Prostate gland (tissue), 2 donors: Measurements from ENCODE around the gene XPNPEP1. TPM values are rescaled to one million over a fixed set of nuclear protein-coding genes. Genes with fewer than 3 reads are reported as not detected.

Experiments used
- DNase-seq: peaks from one replicate; pipeline ENCODE4 v3.0.0-alpha.2; 2019; ENCODE audit warnings: low spot score
- H3K27ac ChIP-seq, 2 donors: fragments of 200-600 bp; sonication (generic); 2 replicates each; pipeline ENCODE4 v1.5.1; 2017 to 2019
- H3K27me3 ChIP-seq: fragments of 200-600 bp; sonication (generic); replicated peaks from 2 replicates; pipeline ENCODE4 v1.5.1; 2019; ENCODE audit not compliant: insufficient read depth
- H3K36me3 ChIP-seq, 2 donors: fragments of 200-600 bp; sonication (generic); 1 replicate in 1 of 2; 2 replicates in 1 of 2; pipeline versions ENCODE4 v1.5.1 to v1.8.1; 2017 to 2019
- H3K4me1 ChIP-seq: fragments of 200-600 bp; sonication (generic); replicated peaks from 2 replicates; pipeline ENCODE4 v1.5.1; 2019
- H3K4me3 ChIP-seq, 2 donors: fragments of 200-600 bp; sonication (generic); 2 replicates each; pipeline ENCODE4 v1.5.1; 2017 to 2019
- H3K9me3 ChIP-seq: fragments of 200-600 bp; sonication (generic); 2 replicates; pipeline ENCODE4 v1.5.1; 2017
- CTCF ChIP-seq, 4 experiments: fragments of 200-600 bp in 2 of 4; fragments of 450-650 bp in 2 of 4; sonication (generic) in 2 of 4; IDR thresholded peaks; 1 replicate in 3 of 4; 2 replicates in 1 of 4; pipeline ENCODE4 v1.5.1; 2016 to 2019; ENCODE audit warnings: antibody characterized with exemption in 4 of 4, mild to moderate bottlenecking in 2 of 4, moderate library complexity in 2 of 4
- POLR2A ChIP-seq: fragments of 450-650 bp; IDR thresholded peaks from one replicate; pipeline ENCODE4 v1.6.1; 2016; ENCODE audit warnings: antibody characterized with exemption, mild to moderate bottlenecking
- POLR2AphosphoS5 ChIP-seq: sonication (generic); formaldehyde crosslinking; IDR thresholded peaks from one replicate; pipeline ENCODE4 v1.6.1; 2017; ENCODE audit warnings: antibody characterized with exemption
- WGBS: methylation state at CpG from one replicate; pipeline ENCODE4 v1.1.5; 2018; 5-methylcytosine and 5-hydroxymethylcytosine counted together
- intact Hi-C: fragments of 100-400 bp; cut with DNase I; formaldehyde crosslinking; loops from one replicate; pipeline ENCODE4 v1.14.2; 2022
- small RNA-seq, 2 donors: library from RNA; depleted of rRNA; stranded (forward); fragments of <200 nt; gene quantifications; one replicate each; pipeline ENCODE3, GENCODE V24; 2016
- total RNA-seq, 2 donors: library from RNA; depleted of rRNA; stranded (reverse); fragments of >200 nt; gene quantifications; one replicate each; pipeline ENCODE4 v1.1.0, GENCODE V29; 2016

XPNPEP1 gene
- total RNA-seq, 2 donors from 2014 or later = 53.4 to 64.3 TPM

- WGBS = 81% methylated on average over 7 of the region's 7 CpGs
- intact Hi-C loops = no loop called here
- TF ChIP-seq POLR2A (no peak), POLR2AphosphoS5 (no peak), CTCF (IDR thresholded peaks at IDR 0.05) (no peak)
Observed at GRCh38 chr10:109820620-109821405, 102.5 kb downstream of the XPNPEP1 start.

GRCh38 chr10:109819807-109820206 is 103.5 kb downstream of the XPNPEP1 start:
- intact Hi-C loops = no loop called here
- Histone ChIP-seq H3K27ac (no peak overlapping the region), H3K36me3 (no peaks in the 10 kb centered on the region), H3K4me1 (no peaks in the 10 kb centered on the region), H3K9me3 (no peaks in the 10 kb centered on the region), H3K4me3 (no peak overlapping the region), H3K27me3 (no peaks in the 10 kb centered on the region)
- TF ChIP-seq POLR2AphosphoS5 = no peak
- 97% methylated on average over 3 of the region's 3 CpGs for WGBS
- DNase-seq = no peak

More at GRCh38 chr10:109820620-109821405, 102.5 kb downstream of the XPNPEP1 start:
- H3K36me3 ChIP-seq = no peaks in the 10 kb centered on the region
- no peaks in the 10 kb centered on the region for H3K9me3 ChIP-seq
- H3K4me3 ChIP-seq = no peak overlapping the region
- H3K4me1 ChIP-seq = no peaks in the 10 kb centered on the region
- no peak for DNase-seq
- no peaks in the 10 kb centered on the region for H3K27me3 ChIP-seq
- H3K27ac ChIP-seq = no peak overlapping the region

Small RNA genes lying within 50 kb of the gene (small RNA-seq; reads per million reads assigned to genes)
- gene RNU4-5P = 0 reads per million in 2 donors

Other genes starting within 250 kb of the XPNPEP1 start
- gene ADD3, start 84.5 kb upstream of the XPNPEP1 start, total RNA-seq = 100 to 1,000 TPM in 1 of 2 donors, 10 to 100 TPM in 1; 76.4 to 127 TPM